NOMO-1 treated with DMSO at 0.1 percent for 48 hours (cell line): Measurements from ENCODE around the gene GNG12.

Source experiments
- DNase-seq: peaks from one replicate; lab custom pipeline; 2025; ENCODE audit not compliant: unreplicated experiment; lab: John Stamatoyannopoulos, UW

GNG12 gene

DNA sequence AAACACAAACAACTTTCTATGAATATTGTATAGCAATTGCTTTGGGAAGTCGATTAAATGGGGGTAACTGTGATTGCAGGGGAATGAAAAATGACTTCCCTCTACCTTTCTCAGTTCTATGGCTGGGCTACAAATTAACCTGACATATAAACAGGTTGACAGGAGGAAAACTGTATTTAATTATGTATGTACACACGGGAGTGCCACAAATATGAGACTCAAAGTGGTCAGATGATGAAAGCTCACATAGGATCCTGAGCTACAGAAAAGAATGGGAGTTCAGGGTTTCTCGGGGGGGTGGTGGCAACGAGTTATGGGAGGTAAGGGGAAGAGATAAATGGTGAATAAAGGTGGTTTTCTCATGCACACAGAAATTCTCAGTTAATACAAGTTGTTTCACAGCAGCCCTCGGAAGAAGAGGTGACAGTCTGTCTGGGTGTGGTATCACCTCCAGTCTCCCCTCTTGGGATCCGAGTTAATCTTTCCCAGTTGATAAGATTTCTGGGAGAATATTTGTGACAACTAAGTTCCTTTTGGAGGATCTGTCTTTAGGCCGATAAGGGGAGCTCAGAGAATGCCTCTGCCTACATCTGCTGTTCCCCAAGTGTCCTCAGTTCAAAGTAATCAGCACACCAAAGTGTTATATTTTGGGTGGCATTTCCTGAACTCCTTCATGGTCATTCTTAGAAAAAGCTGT, 122.0 kb downstream of the GNG12 start:
- DNase-seq: no peak

DNA sequence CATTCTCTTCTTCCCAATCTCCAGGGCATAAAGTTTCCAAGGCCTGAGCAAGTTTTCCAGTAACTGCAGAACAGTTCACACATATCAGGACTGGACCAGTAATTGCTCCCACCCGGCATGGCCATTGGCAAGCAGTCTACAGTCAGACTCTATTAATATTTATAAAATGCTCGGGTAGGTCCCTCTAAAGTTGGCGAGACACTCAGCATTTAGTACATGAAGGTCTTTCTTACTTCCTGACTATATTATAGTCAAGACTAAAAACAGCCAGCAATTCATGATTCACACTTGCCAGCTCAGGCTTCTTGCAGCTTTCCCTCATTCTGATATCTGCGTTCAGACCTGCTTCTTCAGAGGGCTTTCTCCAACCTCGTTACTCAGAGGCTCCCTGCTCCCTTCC, 122.8 kb downstream of the GNG12 start:
- DNase-seq: no peak

DNA sequence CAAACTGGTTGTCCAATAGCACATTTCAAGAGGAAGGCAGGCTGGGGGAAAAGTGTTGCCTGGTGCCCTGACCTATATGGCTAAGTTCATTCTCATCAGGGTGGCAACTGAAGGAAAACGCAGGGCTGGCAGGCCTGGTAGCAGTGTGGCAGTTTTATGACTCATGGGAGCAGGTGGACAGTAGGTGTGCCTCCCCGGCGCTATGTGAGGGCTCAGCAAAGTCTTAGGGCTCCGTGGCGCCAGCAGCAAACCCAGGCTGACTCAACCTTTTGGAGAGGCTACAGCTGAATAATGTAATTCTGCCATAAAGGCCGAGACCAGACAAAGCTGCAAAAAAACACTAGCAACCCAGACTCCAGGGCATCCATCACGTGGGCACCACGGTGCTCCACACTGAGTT, 124.7 kb downstream of the GNG12 start:
- DNase-seq: no peak

DNA sequence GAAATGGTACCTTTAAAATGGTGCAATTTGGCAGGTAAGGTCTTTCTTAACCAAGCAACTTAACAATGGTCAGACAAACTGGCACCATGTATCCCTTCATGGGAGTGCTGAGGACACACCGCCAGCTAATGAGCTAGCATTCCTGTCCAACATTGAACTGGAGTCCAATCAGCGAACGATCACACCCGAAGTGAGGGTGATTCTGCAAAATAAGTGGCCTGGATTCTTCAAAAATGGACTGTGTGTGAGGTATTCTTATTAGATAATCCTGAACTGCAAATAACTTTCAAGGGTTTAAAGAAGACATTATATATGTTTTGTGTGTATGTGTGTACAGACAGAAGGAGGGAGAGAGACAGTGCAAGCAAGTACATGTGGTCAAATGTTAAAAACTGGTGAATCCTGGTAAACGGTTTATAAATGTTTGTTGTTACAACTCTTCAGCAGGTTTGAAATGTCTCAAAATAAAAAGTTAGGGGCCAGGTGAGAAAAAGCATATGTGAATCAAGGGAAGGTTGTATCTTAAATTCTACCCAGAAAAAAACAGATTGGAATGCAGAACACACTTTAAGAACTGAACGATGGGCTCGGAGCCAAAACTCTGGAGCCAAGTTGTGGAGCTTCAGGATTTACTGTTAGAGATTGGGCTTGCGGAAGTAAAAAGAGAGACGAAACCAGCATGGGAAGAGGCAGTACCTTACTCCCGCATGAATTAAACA, 127.4 kb downstream of the GNG12 start:
- DNase-seq: no peak

- DNase-seq: no peak
Observed at GRCh38 chr1:67704351-67704750, 128.9 kb downstream of the GNG12 start.

- no peak for DNase-seq
Observed at GRCh38 chr1:67701876-67702275, 131.4 kb downstream of the GNG12 start.

GRCh38 chr1:67700692-67701410, 132.4 kb downstream of the GNG12 start:
- DNase-seq: no peak

DNA sequence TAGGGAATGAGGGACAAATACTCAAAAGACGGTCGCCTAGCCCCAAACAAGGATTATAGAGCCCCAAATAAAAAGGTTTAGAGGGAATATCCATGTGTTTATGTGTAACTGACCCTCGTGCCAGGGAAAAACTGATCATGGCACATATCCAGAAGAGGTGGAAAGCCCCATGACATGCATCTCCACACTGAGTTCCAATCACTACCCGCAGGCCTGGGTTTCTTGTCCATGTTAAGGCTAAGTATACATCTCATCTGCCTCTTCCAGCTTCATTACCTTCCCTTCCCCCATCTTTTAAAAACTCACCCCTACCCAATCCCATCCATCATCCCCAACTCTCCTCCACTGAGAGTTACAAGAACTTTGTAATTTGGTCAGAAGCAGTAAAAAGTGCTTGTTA, 133.0 kb downstream of the GNG12 start:
- no peak for DNase-seq

- DNase-seq: no peak
Observed at GRCh38 chr1:67696708-67697107, 136.6 kb downstream of the GNG12 start.

DNA sequence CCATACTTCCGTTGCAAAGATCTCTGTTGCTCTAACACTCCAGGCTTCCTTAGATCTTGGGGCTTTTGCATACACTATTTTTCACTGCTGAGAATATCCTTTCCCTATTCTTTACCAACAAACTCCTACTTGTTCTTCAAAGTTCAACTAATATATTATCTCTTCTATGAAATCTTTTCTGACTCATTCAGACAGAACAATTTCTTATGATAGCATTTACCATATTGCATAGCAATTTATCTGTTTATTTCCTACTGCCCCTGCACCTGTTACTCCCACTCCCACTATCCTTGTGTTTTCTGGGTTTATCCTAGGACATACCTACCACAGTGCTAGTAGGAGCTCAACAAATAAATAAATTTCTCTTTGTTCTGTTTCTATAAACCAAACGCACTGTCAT, 137.3 kb downstream of the GNG12 start:
- no peak for DNase-seq

DNA sequence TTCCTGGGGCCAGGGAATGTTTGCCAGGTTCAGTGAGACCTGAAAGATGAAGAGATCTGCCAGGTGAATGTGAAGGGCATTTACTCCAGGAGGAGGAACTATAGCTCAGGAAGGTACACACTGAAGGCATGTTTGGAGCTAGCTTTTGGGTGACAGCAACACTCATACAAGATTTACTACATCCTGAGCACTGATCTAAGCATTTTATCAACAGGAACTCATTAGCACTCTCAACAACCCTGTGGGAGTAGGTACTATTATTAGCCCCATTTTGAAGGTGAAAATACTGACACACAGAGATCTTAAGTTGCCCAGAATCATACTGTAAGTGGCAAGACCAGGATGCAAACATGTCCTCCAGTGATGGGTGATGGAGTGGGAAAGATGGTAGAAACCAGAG, 141.6 kb downstream of the GNG12 start:
- DNase-seq: no peak

- no peak for DNase-seq
Observed at GRCh38 chr1:67690411-67690810, 142.9 kb downstream of the GNG12 start.

- DNase-seq: no peak
Observed at GRCh38 chr1:67690018-67690363, 143.3 kb downstream of the GNG12 start.

DNA sequence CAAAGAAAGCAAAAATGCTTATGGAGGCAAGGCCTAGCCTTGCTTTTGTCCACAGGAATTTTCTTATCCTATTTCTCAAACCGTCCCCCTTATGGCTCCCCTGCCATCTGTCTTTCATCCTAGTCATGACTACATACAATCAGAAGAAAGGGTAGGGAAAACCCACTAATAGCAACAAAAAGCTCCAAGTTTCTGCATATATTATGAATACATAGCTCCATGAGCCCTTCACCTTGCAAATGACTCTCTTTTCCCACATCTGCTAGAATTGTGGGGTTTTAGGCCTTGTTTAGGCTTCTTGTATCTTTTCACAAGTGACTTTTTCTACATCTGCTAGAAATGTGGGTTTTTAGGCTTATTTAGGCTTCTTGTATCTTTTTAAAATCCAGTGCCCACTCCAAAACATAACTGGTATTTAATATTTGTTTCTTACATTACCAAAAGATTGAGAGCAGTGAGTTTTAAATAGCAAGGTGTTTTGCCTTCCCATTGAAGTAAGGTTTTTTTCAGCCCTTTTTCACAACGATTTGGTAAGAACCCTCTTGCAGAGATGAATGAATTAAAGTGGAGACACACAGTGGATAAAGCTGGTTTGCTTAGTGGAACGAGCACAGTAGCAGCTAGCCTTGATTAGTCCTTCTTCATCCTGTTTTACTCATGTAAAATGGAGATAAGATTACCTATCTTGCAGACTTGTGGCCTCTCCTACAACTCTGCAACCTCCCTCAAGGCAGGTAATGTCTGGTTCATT, 143.8 kb downstream of the GNG12 start:
- no peak for DNase-seq

DNA sequence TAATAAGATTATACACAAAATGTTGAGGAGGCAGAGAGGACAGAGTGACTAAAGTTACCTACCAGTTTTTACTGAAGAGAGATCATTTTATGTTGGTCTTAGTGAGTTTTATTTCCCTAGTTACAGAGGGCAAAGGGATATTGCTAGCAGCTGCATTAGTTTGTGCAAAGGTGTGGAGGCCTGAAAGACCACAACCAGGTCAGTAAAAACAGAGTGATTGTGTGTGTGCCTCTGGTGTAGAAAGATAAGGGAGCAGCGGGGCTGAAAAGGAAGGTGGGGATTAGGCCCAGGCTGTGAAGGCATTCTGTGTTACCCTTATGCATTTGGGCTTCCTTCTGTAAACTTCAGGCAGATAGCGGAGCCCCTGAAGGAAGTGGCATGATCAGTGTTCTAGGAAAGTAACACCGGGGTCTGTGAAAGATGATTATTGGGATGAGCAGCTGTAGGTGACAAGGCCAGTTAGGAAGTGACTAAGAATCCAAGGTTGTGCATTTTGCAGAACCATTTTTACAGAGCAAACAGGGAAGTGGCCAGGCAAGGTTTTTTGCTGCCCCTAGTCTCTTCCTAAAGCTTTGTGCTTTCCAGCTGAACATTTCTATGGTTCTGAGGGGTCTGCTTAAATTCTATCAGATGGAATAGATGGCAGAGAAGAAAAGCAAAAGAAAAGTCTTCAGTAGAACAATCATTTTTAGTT, 144.6 kb downstream of the GNG12 start:
- peak; percentile 29 for DNase-seq

GRCh38 chr1:67687649-67688048, 145.6 kb downstream of the GNG12 start:
- DNase-seq: peak; percentile 59

- DNase-seq: no peak
Observed at GRCh38 chr1:67687198-67687545, 146.1 kb downstream of the GNG12 start.

GRCh38 chr1:67686267-67687197, 146.7 kb downstream of the GNG12 start:
- DNase-seq: peak; percentile 89

DNA sequence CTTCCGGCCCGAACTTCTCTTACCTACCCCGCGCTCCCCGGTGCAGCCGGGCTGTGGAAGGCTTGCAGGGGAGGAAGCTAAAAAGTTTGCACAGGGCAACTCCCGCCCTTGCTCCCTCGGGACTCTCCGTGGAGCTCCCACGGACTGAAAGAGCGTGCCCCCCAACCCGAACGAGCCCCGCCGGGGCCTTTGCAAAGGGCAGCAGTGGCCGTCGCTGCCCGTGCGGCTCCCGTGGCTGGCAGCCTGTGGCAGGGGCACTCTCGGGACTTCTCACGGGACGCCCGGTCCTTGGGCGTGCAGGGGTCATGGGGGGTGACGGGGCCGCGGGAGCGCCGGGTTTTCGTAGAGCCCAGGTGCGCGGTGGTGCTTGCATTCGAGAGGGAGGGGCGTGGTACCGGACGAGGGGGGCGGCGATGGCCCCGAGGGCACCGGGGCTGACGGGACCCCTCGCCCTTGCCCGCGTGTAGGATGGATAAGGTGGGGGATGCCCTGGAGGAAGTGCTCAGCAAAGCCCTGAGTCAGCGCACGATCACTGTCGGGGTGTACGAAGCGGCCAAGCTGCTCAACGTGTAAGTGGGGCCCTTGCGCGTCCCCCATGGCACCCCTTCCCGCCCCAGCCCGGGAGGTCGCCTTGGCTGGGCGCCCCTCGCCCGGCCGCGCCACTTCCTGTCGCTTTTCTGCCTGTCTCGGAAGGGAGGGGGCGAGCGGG, 147.6 kb downstream of the GNG12 start:
- peak; percentile 9 for DNase-seq
